GM19240 (cell line): Measurements from ENCODE around the gene DEPDC4.

Source experiments
- DNase-seq: peaks from one replicate; pipeline ENCODE4 v3.0.0; 2011; ENCODE audit warnings: low spot score; ENCODE audit not compliant: insufficient read length

DEPDC4 gene

DNA sequence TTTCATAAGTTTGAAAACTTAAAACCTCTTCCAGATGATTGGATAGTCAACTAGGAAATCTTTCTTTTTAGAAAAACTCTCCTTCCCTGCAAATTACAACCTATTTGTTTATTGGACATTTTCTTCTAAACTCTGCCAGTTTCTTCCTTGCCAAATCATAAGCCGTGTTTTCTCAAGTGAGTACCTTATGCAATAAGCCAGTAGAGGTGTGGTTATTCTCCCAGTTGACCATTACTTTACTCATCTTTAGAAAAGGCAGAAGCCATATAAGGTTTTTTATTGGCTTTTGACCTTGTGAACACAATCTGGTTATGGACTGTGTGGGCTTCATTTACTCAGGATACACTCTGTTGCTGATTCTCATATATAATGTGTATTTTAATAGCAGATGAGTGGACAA is 51.7 kb downstream of the DEPDC4 start:
- DNase-seq = no peak

DNA sequence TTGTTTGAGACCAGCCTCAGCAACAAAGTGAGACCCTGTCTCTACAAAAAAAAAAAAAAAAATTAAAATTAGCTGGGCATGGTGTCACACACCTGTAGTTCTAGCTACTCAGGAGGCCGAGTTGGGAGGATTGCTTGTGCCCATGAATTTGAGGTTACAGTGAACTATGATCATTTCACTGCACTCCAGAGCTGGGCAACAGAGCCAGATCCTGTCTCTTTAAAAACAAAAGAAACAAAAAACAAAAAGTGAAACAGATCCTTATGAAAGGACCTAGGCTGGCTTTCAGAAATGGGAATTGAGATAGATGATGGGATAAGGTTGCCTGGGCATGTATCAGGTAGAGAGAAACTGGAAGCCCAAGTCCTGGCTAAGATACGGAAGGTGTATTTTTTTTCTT is 52.4 kb downstream of the DEPDC4 start:
- no peak for DNase-seq

DNA sequence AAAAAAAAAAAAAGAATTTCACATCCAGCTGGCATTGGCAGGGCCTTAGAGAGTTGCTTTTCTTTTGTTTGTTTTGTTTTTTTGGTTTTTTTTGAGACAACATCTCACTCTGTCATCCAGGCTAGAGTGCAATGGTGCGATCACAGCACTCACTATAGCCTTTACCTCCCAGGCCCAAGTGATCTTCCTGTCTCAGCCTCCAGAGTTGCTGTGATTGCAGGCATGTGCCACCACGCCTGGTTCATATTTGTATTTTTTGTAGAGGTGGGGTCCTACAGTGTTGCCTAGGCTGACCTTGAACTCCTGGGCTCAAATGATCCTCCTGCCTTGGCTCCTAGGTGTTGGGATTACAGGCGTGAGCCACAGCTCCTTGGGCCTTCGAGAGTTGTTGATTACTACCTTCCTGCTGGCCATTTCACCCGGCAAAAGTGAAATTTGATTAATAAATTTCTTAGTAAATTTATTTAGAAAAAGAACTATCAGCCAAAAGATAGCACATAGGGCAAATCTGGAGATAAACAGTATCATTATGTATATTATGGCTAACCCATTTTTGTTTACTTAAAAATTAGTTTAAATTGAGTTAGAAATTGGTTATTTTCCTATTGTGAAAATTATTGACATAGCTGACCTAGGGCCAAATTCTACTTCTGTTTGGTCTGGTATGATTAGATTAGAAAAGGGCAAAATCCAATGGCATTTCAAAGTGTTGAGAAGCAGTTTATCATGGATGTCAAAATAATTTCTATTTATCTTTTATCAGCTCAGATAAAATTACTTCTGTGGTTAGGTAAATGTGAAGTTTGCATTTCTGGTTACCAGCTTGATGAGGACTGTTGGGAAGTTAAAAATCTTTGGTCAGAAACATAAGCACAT is 53.6 kb downstream of the DEPDC4 start:
- no peak for DNase-seq

DNA sequence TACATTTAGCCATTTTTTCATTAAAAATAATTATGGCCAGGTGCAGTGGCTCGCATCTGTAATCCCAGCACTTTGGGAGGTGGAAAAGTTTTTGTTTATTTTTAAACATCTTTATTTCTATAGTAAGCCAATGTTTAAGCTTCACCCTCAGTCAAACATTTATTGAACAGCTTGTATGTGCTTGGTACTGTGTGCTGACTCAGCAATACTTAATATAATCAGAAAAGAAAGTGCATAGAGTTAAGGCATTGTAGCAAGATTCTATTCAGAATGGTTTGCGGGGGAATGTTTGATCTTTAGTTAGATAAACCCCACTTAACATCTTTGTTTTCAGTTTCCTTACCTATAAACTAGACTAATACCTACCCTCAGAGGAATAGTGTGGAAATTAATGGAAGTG is 55.2 kb downstream of the DEPDC4 start:
- DNase-seq = no peak

- DNase-seq = no peak
Measured at GRCh38 chr12:100208834-100209233, 58.0 kb downstream of the DEPDC4 start.

DNA sequence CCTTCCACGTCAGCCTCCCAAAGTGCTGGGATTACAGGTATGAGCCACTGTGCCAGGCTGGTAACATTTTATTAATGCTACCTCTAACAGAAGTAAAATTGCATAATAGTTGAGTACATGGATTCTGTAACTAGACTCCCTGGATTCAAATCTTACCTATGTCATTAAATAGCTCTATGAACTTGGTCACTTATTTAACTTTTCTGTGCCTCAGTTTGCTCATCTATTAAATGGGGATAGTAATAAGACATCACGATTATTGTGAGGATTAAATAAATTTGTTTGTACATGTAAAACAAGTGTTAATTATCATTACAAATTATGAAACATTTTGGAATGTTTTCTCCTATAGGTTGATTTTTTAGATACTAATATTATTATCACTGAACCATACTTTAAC is 59.6 kb downstream of the DEPDC4 start:
- no peak for DNase-seq

GRCh38 chr12:100201604-100202423 is 65.1 kb downstream of the DEPDC4 start:
- no peak for DNase-seq

- peak; percentile 54 for DNase-seq
Measured at GRCh38 chr12:100200463-100201181, 66.3 kb downstream of the DEPDC4 start, which contains the start of gene ACTR6. Gene ACTR6, plus strand, starts transcription at chr12:100200815. Its CDS starts 37 bp downstream, at chr12:100200852.

DNA sequence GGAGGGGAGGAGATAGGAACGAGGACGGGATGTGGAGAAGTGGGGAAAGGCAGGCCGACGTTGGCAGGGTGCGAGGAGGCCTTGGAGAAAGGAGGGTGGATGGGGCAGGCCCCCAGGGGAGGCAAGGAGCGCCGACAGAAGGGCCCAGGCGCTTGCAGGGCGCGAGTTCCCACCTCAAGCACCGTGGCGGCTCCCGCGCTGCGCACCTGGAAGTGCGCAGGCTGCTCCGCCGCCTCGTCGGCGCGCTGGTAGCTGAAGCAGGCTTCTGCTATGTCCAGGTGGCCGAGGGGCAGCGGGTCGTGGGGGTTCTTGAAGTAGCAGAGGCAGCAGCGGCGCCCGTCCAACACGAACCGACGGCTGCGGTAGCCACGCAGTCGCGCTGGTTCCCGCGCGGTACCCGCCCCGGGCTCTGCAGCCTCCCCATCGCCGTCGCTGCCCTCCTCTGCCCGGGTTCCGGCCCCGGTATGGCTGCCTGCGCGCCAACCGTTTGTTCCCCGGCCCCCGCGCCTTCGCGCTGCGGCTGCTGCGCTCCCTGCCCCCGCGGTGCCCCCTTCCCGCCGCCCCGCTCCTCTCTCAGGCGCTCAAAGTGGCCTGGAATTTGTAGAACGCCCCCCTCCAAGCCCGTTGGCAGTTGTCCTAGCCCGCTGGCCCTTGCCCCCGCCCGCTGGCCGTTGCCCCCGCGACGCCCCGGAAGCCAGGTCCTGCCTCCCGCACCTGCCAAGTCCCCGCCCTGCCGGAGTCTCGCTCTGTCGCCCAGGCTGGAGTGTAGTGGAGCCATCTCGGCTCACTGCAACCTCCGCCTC is 67.3 kb downstream of the DEPDC4 start:
- peak; percentile 60 for DNase-seq

DNA sequence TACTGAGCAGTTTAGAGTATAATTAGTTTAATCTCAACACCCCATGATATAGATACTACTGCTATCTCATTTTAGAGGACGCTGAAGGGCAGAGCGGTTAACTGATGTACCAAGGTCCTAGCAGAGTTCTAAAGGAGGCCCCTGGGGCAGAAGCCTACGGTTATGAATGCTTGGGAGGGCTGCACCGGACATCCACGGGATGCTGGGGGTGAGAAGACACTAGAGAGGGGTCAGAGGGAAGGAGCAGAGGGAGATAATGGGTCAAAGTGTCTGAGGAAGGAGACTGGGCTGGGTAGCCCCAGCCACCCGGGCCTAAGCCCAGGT is 67.9 kb downstream of the DEPDC4 start:
- no peak for DNase-seq

GRCh38 chr12:100197486-100197885 is 69.4 kb downstream of the DEPDC4 start:
- no peak for DNase-seq

DNA sequence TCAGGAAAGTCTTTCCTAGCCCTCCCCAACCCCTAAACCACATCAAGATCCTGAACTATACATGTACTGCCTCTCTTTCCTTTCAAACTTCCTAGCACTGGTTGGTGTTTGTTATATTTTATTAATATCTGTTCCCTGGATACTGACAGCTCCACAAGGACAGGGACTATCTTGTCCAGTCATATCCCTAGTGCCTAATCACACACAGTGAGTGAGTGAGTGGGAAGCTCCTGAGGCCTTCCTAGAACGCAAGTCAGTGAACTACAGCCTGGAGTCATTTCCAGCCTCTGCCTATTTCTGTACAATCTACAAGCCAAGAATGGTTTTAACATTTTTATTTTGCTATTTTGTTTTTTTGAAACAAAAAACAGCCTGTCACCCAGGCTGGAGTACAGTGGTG is 73.8 kb downstream of the DEPDC4 start:
- no peak for DNase-seq
